MG63 (cell line): ENCODE measurements around the gene LPP. TPM values are rescaled to one million over a fixed set of nuclear protein-coding genes. Genes with fewer than 3 reads are reported as not detected.
A peak's percentile ranks its signal among the peaks of the same experiment; 100 is the strongest.

Experiments used
- DNase-seq: peaks from one replicate; pipeline ENCODE4 v3.0.0-alpha.2; 2020
- H3K27me3 ChIP-seq: fragments of 250-450 bp; sonication (Bioruptor Pico); 2 replicates; pipeline ENCODE4 v1.5.1; 2020; ENCODE audit warnings: mild to moderate bottlenecking, moderate library complexity
- H3K36me3 ChIP-seq: fragments of 250-450 bp; sonication (Bioruptor Pico); 2 replicates; pipeline ENCODE4 v1.5.1; 2020; ENCODE audit warnings: mild to moderate bottlenecking, moderate library complexity
- H3K4me3 ChIP-seq: fragments of 250-450 bp; sonication (Bioruptor Pico); 2 replicates; pipeline ENCODE4 v1.5.1; 2020; ENCODE audit warnings: mild to moderate bottlenecking, moderate library complexity
- H3K9me3 ChIP-seq: fragments of 250-450 bp; sonication (Bioruptor Pico); 2 replicates; pipeline ENCODE4 v1.5.1; 2020; ENCODE audit warnings: mild to moderate bottlenecking, moderate library complexity
- total RNA-seq: library from RNA; depleted of rRNA; stranded (reverse); fragments of >200 nt; shearing (Covaris generic); gene quantifications from 2 replicates; pipeline ENCODE4 v1.2.3, GENCODE V29; 2014; ENCODE audit warnings: low replicate concordance

Gene LPP
- total RNA-seq, 1 experiment from 2014 or later, result 7.9 TPM

GRCh38 chr3:188791311-188791710 is 637.4 kb downstream of the LPP start:
- Histone ChIP-seq H3K36me3 (no peaks in the 10 kb centered on the region), H3K27me3 (no peaks in the 10 kb centered on the region), H3K4me3 (no peak overlapping the region), H3K9me3 (no peaks in the 10 kb centered on the region)
- no peak for DNase-seq

- no peaks in the 10 kb centered on the region for H3K9me3 ChIP-seq
- no peaks in the 10 kb centered on the region for H3K27me3 ChIP-seq
- H3K36me3 ChIP-seq, result no peaks in the 10 kb centered on the region
- no peak overlapping the region for H3K4me3 ChIP-seq
- DNase-seq, result peak; percentile 9
These were observed 638.8 kb downstream of the LPP start for GRCh38 chr3:188792793-188793192.

- H3K27me3 ChIP-seq, result no peaks in the 10 kb centered on the region
- H3K4me3 ChIP-seq, result no peak overlapping the region
- peak; percentile 63 for DNase-seq
- no peaks in the 10 kb centered on the region for H3K36me3 ChIP-seq
- H3K9me3 ChIP-seq, result no peaks in the 10 kb centered on the region
These were observed 642.2 kb downstream of the LPP start for GRCh38 chr3:188796122-188796631.

- Histone ChIP-seq H3K27me3 (no peaks in the 10 kb centered on the region), H3K4me3 (no peak overlapping the region), H3K36me3 (no peaks in the 10 kb centered on the region), H3K9me3 (no peaks in the 10 kb centered on the region)
- no peak for DNase-seq
These were observed 643.1 kb downstream of the LPP start for GRCh38 chr3:188797045-188797444.

GRCh38 chr3:188798556-188799145 is 644.7 kb downstream of the LPP start:
- H3K9me3 ChIP-seq, result peaks cover 3% of the 10 kb centered on the region; the same call in 1 of the 2 replicates
- H3K36me3 ChIP-seq, result no peaks in the 10 kb centered on the region
- no peak overlapping the region for H3K4me3 ChIP-seq
- H3K27me3 ChIP-seq, result no peaks in the 10 kb centered on the region
- DNase-seq, result no peak

- Histone ChIP-seq H3K36me3 (no peaks in the 10 kb centered on the region), H3K9me3 (peaks cover 10% of the 10 kb centered on the region), H3K27me3 (no peaks in the 10 kb centered on the region), H3K4me3 (no peak overlapping the region)
- DNase-seq, result no peak
These were observed 647.4 kb downstream of the LPP start for GRCh38 chr3:188801393-188801792.

GRCh38 chr3:188802645-188803044 is 648.7 kb downstream of the LPP start:
- no peaks in the 10 kb centered on the region for H3K27me3 ChIP-seq
- DNase-seq, result no peak
- peaks cover 18% of the 10 kb centered on the region for H3K9me3 ChIP-seq
- no peak overlapping the region for H3K4me3 ChIP-seq
- no peaks in the 10 kb centered on the region for H3K36me3 ChIP-seq

GRCh38 chr3:188807006-188807405 is 653.0 kb downstream of the LPP start:
- H3K4me3 ChIP-seq, result no peak overlapping the region
- H3K27me3 ChIP-seq, result no peaks in the 10 kb centered on the region
- no peaks in the 10 kb centered on the region for H3K36me3 ChIP-seq
- peaks cover 30% of the 10 kb centered on the region for H3K9me3 ChIP-seq
- DNase-seq, result no peak

- peaks cover 14% of the 10 kb centered on the region for H3K9me3 ChIP-seq
- no peak for DNase-seq
These were observed 658.2 kb downstream of the LPP start for GRCh38 chr3:188812198-188812597.

GRCh38 chr3:188814581-188814980 is 660.6 kb downstream of the LPP start:
- no peaks in the 10 kb centered on the region for H3K9me3 ChIP-seq
- no peak for DNase-seq
- no peaks in the 10 kb centered on the region for H3K27me3 ChIP-seq
- no peaks in the 10 kb centered on the region for H3K36me3 ChIP-seq
- H3K4me3 ChIP-seq, result no peak overlapping the region

More at GRCh38 chr3:188812198-188812597, 658.2 kb downstream of the LPP start:
- Histone ChIP-seq H3K27me3 (no peaks in the 10 kb centered on the region), H3K4me3 (no peak overlapping the region), H3K36me3 (no peaks in the 10 kb centered on the region)

GRCh38 chr3:188817103-188817934 is 663.4 kb downstream of the LPP start:
- DNase-seq, result no peak
- no peaks in the 10 kb centered on the region for H3K36me3 ChIP-seq

GRCh38 chr3:188817935-188818269 is 663.9 kb downstream of the LPP start:
- no peak for DNase-seq
- Histone ChIP-seq H3K9me3 (no peaks in the 10 kb centered on the region), H3K36me3 (no peaks in the 10 kb centered on the region), H3K27me3 (no peaks in the 10 kb centered on the region), H3K4me3 (no peak overlapping the region)

More at GRCh38 chr3:188817103-188817934, 663.4 kb downstream of the LPP start:
- Histone ChIP-seq H3K9me3 (no peaks in the 10 kb centered on the region), H3K4me3 (no peak overlapping the region), H3K27me3 (no peaks in the 10 kb centered on the region)

GRCh38 chr3:188818282-188818681 is 664.3 kb downstream of the LPP start:
- Histone ChIP-seq H3K36me3 (no peaks in the 10 kb centered on the region), H3K9me3 (no peaks in the 10 kb centered on the region), H3K4me3 (no peak overlapping the region), H3K27me3 (no peaks in the 10 kb centered on the region)
- DNase-seq, result no peak

GRCh38 chr3:188819939-188820338 is 666.0 kb downstream of the LPP start:
- H3K9me3 ChIP-seq, result no peaks in the 10 kb centered on the region
- H3K27me3 ChIP-seq, result no peaks in the 10 kb centered on the region
- no peak for DNase-seq
- no peak overlapping the region for H3K4me3 ChIP-seq
- H3K36me3 ChIP-seq, result no peaks in the 10 kb centered on the region

GRCh38 chr3:188822004-188822403 is 668.0 kb downstream of the LPP start:
- no peaks in the 10 kb centered on the region for H3K9me3 ChIP-seq
- H3K4me3 ChIP-seq, result no peak overlapping the region
- no peaks in the 10 kb centered on the region for H3K27me3 ChIP-seq
- DNase-seq, result no peak
- no peaks in the 10 kb centered on the region for H3K36me3 ChIP-seq

- Histone ChIP-seq H3K4me3 (no peak overlapping the region), H3K27me3 (no peaks in the 10 kb centered on the region), H3K9me3 (no peaks in the 10 kb centered on the region), H3K36me3 (no peaks in the 10 kb centered on the region)
- DNase-seq, result no peak
These were observed 668.5 kb downstream of the LPP start for GRCh38 chr3:188822411-188822810.

GRCh38 chr3:188824566-188824965 is 670.6 kb downstream of the LPP start:
- Histone ChIP-seq H3K27me3 (no peaks in the 10 kb centered on the region), H3K4me3 (no peak overlapping the region), H3K9me3 (no peaks in the 10 kb centered on the region), H3K36me3 (no peaks in the 10 kb centered on the region)
- DNase-seq, result no peak

GRCh38 chr3:188825901-188826300 is 671.9 kb downstream of the LPP start:
- Histone ChIP-seq H3K36me3 (no peaks in the 10 kb centered on the region), H3K27me3 (no peaks in the 10 kb centered on the region), H3K9me3 (no peaks in the 10 kb centered on the region), H3K4me3 (no peak overlapping the region)
- no peak for DNase-seq
